NCI-H2171 treated with DMSO at 0.1 percent for 48 hours (cell line): ENCODE data around the gene RPS3.

Source experiments
- DNase-seq: peaks from one replicate; lab custom pipeline; 2025; lab: John Stamatoyannopoulos, UW

Gene RPS3

DNA sequence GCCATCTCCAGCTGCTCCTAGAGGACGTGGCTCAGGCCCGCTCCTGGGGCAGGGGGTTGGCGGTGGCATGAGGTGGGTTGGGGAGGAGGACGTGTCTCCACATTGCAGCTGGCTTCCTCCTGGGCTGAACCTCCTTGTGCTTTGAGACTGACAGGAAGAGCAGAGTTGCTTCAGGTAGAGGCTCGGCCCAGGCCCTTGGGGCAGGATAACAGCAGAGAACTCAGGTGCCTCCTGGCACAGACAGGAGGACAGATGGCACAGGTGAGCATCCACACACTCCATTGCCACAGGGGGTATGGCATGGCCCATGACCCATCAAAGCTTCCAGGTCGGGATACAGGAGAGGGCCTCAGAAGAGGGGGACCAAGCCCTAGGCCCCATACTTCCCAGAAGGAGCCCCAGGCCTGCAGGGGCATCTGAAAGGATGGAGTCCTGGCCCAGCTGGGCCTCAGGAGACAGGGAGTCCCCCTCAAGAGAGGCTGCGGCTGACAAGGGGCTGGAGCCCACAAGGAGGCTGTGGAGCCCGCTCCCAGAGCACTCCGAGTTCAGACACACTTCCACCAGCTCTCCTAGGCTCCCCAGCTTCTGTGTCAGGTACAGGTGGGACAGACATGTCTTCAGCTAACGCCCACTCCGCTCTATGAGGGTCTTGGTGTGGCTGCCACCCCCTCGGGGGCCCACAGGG is 35.7 kb downstream of the RPS3 start:
- DNase-seq = peak; percentile 13

DNA sequence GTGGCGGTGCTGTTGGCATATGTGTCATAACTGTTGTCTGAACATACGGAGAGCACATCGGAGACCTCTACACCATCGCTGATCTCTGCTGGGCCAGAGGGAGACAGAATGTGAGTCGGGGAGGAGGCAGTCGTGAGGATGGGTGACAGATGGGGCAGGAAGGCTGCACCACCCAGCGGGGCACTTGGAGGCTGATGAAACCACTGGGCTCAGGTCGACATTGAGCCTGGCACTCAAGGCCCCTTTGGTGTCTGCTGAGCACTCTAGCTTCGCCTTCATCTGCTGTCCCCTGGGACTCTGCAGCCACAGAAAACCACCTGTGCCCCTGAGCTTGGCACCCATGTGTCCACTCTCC is 36.2 kb downstream of the RPS3 start:
- DNase-seq = peak; percentile 55

GRCh38 chr11:75436806-75437205 is 37.5 kb downstream of the RPS3 start:
- DNase-seq = no peak

- DNase-seq = no peak
Observed at GRCh38 chr11:75437966-75438659, 38.8 kb downstream of the RPS3 start.

- no peak for DNase-seq
Observed at GRCh38 chr11:75439026-75439425, 39.7 kb downstream of the RPS3 start.

GRCh38 chr11:75439495-75440120 is 40.3 kb downstream of the RPS3 start:
- DNase-seq = no peak

- DNase-seq = no peak
Observed at GRCh38 chr11:75440960-75441803, 41.9 kb downstream of the RPS3 start.

DNA sequence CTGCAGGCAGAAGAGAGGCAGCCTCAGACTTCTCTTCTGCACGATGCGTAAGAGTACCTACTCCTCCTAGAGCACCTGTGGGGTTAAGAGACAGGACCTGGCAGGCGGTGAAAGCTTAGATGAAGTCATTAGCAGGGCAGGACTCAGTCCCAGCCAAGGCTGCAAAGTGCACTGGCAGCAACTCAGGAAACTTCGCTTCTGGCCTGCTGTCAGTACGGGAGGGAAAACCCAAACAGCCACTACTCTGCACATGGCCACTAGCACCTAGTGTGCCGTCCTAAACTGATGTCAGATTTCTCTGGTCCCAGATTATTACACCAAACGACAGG is 42.5 kb downstream of the RPS3 start:
- no peak for DNase-seq

DNA sequence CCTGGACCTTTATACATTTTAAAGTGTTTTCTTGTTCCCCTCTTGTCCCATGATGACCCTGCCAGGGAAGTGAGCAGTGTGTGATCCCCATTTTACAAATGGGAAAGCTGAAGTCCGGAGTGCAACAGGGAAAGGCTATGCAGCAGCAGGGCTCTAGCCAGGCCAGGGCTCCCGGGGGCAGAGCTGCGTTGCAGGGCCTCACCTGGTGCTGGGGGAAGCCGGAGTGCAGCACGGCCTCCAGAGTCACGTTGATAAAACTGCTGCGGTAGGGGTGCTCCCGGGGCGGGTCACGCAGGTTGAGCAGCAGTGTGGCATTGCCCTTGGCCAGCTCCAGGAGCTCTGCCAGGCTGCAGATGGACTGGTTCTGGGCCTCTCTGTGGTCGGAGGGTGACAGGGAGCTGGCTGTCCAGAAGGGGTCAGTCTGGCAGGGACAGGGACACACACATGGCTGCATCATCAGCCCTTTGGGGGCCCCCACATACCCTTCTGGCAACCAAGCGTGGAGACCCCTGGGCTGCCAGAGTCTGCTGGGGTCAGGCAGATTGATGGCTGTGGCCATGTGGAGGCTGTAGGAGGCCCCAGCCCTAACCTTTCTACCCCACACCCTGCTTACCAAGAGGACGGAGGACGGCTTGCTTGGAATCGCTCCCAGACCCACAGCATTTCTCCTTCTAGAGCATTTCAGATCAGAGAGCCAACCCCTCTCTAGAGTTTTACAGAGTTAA is 43.0 kb downstream of the RPS3 start:
- no peak for DNase-seq

DNA sequence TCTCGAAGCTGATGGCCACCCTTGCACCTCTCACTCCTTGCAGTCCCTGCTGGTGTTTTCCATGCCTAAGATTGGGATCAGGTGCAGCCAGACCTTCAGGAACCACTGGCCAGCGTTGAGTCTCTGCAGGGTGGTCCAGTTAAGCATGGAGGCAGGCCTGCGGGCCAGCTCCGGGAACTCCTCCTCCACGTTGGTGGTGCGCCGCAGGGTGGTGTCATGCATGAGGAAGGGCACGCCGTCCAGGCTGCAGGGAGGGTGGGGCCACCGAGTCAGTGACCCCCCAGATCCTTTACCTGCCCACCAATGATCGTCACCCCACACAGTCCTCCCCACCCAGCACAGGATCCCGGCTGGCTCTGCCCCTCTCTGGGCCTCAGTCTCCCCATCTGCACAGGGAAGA is 43.7 kb downstream of the RPS3 start:
- no peak for DNase-seq

DNA sequence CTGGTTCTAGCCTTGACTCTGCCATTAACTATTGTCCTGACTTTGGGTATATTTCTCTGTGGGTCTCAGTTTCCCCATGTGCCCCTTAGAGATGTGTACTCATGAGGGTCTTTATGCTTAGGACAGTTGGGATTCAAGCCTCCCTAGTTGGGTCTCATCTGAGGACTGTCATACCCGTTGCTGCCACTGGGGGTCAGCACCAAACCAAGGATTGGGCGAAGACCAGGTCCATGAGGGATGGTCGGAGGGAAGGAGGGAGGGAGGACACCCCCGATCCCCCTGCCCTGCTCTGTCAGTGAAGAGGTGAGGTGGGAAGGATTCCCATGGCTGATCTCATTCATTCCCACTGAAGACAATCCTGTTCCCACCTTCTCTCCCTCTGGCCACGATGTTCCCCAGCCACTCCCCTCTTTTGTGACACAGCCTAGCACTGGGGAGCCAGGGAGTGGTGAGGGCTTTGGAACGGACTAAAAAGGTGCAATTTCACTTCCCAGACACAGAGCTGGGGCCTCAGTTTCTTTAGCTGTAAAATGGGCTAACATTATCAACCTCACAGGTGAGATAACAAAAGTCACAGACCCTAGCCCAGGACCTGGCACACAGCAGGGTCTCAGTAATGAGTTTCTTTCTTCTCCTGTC is 46.1 kb downstream of the RPS3 start:
- DNase-seq = no peak

GRCh38 chr11:75447415-75447814 is 48.1 kb downstream of the RPS3 start:
- no peak for DNase-seq

DNA sequence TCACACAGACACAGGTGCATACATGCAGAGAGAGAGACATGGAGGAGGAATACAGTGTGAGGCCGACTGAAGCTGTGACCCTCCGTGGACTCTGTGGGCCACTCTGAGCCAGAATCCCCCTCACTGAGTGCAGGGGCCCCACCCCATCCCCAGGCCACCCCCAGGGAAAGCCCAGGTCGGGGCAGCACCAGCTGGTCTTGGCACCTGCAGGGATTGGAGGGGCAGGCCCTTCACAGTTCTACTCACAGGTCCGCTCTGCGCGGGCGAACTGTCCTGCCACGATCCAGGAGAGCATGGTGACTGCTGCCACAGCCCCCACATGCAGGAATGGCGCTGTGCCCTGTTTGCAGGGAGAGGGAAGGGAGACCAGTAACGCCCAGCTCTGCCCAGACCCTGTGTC is 50.0 kb downstream of the RPS3 start:
- no peak for DNase-seq

DNA sequence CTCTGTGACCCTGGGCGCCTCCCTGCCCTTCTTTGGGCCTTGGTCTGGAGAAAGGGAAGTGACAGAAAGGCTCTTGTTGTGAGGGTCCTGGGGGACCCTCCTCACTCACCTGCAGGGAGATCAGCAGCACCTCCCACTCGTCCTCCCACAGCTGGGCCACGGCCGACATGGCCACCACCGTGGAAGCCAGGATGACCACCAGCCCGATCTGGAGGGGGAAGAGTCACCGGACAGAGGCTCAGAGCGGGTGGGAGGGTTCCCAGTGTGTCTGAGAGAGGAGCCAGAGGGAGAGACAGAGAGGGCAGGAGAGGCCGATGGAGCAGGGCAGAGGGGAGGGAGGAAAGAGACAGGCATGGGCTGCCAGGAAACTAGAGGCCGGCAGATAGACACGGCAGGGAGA is 50.5 kb downstream of the RPS3 start:
- DNase-seq = no peak

DNA sequence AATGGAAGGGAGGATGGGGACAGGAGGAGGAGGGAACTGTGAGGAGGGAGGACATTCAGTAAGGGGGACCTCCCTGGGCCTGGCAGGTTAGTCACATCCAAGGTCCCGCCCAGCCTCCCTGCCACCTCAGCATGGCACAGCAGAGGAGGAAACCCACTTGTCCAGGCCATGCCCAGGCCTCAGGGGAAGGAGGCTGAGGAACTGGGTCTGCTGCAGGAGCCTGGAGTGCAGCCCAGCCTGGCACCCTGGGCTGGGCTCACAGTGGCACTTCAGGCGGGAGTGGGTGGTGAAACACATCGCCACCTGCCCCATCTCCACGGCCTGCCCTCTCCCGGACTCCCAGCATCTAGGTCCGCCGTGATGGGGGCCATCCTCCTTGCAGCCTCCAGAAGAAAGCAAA is 50.9 kb downstream of the RPS3 start:
- no peak for DNase-seq

DNA sequence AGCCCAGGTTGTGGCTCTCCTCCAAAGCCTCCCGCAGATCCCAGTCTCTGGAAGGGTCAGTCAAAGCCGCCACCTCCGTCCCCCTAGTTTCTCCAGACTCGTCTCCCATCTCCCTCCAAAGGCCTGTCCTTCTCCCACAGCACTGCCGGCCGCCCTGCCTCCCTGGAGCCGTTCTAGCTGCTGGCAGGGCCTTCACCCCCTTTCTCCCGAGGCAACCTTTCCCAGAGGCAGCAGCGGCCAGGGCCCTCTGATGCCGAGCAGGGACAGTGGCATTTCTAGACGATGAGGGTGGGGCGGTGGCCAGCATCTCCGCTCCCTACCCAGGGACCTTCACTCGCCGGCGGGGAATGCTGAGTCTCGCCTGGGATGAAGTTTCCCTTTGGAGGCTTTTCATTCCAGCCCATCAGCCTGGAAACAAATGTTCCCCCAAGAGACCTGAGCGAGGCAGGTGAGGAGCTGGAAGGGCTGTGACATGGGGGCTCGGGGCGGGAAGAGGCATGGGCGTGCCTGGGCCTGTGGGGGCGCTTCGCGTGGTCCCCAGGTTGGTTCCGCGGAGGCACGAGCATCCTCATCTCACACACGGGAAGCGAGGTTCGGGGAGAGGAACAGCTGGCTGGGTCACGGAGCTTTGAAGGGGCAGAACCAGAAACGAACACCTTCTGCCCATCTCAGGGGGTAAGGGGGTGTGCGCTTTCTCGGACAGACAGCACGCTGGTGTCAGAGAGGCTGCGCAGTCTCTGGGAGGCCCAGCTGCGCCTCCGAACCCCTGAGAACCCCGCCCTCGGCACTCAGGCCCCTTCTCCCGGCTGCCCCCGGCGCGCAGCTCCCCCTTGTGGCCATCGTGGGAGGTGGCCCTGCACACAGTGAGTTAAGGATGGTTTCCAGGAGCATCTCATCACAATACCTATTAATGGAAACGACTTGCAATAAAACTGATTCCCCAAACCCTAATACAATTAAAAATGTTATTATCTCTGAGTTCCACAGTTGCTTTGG is 51.8 kb downstream of the RPS3 start:
- peak; percentile 79 for DNase-seq

DNA sequence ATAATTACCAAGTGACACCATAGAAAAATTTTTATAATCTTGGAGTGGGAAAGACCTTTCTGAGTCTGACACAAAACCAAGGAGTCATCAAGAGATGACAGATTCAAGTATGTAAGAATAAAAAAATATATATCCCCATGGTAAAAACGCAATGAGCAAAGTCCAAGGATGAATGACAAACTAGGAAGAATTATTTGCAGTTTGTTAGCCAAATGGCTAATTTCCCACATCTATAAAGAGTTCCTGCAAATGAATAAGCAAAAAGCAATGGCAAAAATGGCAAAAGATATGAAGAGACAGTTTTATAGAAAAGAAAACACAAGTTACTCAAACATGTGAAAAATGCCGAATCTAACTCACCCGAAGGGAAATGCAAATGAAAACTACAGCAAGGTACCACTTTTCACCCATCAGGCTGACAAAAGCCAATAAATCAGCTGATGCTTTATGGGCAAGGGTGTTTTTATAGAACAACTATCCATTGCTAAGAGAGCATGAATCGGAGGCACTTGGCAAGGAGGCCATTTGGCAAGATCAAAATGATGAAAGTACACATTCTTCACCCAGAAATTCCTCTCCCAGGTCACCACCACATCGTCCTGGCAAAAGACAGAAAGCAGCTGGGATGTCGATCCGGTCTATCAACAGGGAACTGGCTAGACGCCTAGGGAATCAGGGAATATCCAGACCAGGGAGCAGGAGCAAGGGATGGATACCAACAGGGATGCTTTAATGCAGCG is 54.8 kb downstream of the RPS3 start:
- no peak for DNase-seq

- DNase-seq = no peak
Observed at GRCh38 chr11:75454987-75455386, 55.7 kb downstream of the RPS3 start.
